ENCODE measurements around the gene LSAMP. TPM values are rescaled to one million over a fixed set of nuclear protein-coding genes. Genes with fewer than 3 reads are reported as not detected.
A peak's percentile ranks its signal among the peaks of the same experiment; 100 is the strongest.
"Not testable (repeated sequence)": the region's sequence is repeated elsewhere in the genome, so short reads cannot be mapped to it uniquely, and the experiment has no call there.

Gene LSAMP
- polyA plus RNA-seq, 3 donors, result 12.4 to 12.8 (median 12.5) TPM

- no peak for DNase-seq
Measured at GRCh38 chr3:115851571-115851970, 593.7 kb downstream of the LSAMP start.

GRCh38 chr3:115848641-115849040, 596.6 kb downstream of the LSAMP start:
- no peak for DNase-seq

- DNase-seq, result no peak
Measured at GRCh38 chr3:115845986-115846385, 599.3 kb downstream of the LSAMP start.

GRCh38 chr3:115844729-115845128, 600.6 kb downstream of the LSAMP start:
- DNase-seq, result not testable (repeated sequence)

GRCh38 chr3:115843206-115843605, 602.1 kb downstream of the LSAMP start:
- DNase-seq, result no peak

GRCh38 chr3:115839246-115839645, 606.0 kb downstream of the LSAMP start:
- no peak for DNase-seq

- DNase-seq, result no peak
Measured at GRCh38 chr3:115838786-115839185, 606.5 kb downstream of the LSAMP start.

GRCh38 chr3:115836944-115837343, 608.3 kb downstream of the LSAMP start:
- no peak for DNase-seq

- no peak for DNase-seq
Measured at GRCh38 chr3:115835946-115836345, 609.3 kb downstream of the LSAMP start.

- no peak for DNase-seq
Measured at GRCh38 chr3:115834068-115834467, 611.2 kb downstream of the LSAMP start.

GRCh38 chr3:115833074-115833473, 612.2 kb downstream of the LSAMP start:
- no peak for DNase-seq

GRCh38 chr3:115832265-115832664, 613.0 kb downstream of the LSAMP start:
- no peak for DNase-seq

- DNase-seq, result no peak
Measured at GRCh38 chr3:115831864-115832263, 613.4 kb downstream of the LSAMP start.

- no peak for DNase-seq
Measured at GRCh38 chr3:115830764-115831395, 614.4 kb downstream of the LSAMP start.

GRCh38 chr3:115828401-115828800, 616.9 kb downstream of the LSAMP start:
- no peak for DNase-seq

- DNase-seq, result no peak
Measured at GRCh38 chr3:115827495-115827894, 617.8 kb downstream of the LSAMP start.

- DNase-seq, result no peak
Measured at GRCh38 chr3:115825046-115825445, 620.2 kb downstream of the LSAMP start.

GRCh38 chr3:115823083-115823482, 622.2 kb downstream of the LSAMP start:
- DNase-seq, result no peak

- DNase-seq, result no peak
Measured at GRCh38 chr3:115822579-115822978, 622.7 kb downstream of the LSAMP start.

- peak; percentile 85 for DNase-seq
Measured at GRCh38 chr3:115819785-115820384, 625.4 kb downstream of the LSAMP start.

GRCh38 chr3:115814778-115815380, 630.4 kb downstream of the LSAMP start:
- DNase-seq, result peak; percentile 73

- DNase-seq, result no peak
Measured at GRCh38 chr3:115814006-115814405, 631.3 kb downstream of the LSAMP start.

GRCh38 chr3:115808816-115809215, 636.5 kb downstream of the LSAMP start:
- DNase-seq, result no peak

GRCh38 chr3:115808244-115808643, 637.0 kb downstream of the LSAMP start:
- DNase-seq, result no peak
